Keratinocyte (primary cell): Measurements from ENCODE around the gene OR2J1. TPM values are rescaled to one million over a fixed set of nuclear protein-coding genes. Genes with fewer than 3 reads are reported as not detected.

ENCODE experiments used
- DNase-seq: peaks from one replicate; pipeline ENCODE4 v3.0.0-alpha.2; 2011; ENCODE audit warnings: low read depth, missing footprints, low spot score
- FAIRE-seq: peaks from 2 replicates; lab custom pipeline; 2011; peaks lifted over from hg19 to GRCh38; lab: Jason Lieb, UNC
- H2AFZ ChIP-seq: 2 replicates; pipeline ENCODE4 v1.6.0; 2012; ENCODE audit warnings: low read length, control low read depth, inconsistent platforms; ENCODE audit not compliant: control insufficient read depth
- H3K27ac ChIP-seq: 2 replicates; pipeline ENCODE4 v1.5.1; 2011; ENCODE audit warnings: low read length; ENCODE audit not compliant: control insufficient read depth, insufficient read depth
- H3K27me3 ChIP-seq: 3 replicates; pipeline ENCODE4 v1.6.0; 2011; ENCODE audit warnings: low read length; ENCODE audit not compliant: control insufficient read depth, insufficient read depth; ENCODE audit errors: extremely low read depth
- H3K36me3 ChIP-seq, 2 experiments: 2 replicates in 1 of 2; 3 replicates in 1 of 2; pipeline ENCODE4 v1.5.1; 2011; ENCODE audit warnings: low read length in 2 of 2, mild to moderate bottlenecking in 1 of 2; ENCODE audit not compliant: control insufficient read depth in 2 of 2, insufficient read depth in 2 of 2; ENCODE audit errors: extremely low read depth in 1 of 2
- H3K4me1 ChIP-seq: 3 replicates; pipeline ENCODE4 v1.5.1; 2011; ENCODE audit warnings: low read length; ENCODE audit not compliant: control insufficient read depth, insufficient read depth; ENCODE audit errors: extremely low read depth
- H3K4me2 ChIP-seq: 3 replicates; pipeline ENCODE4 v1.6.0; 2011; ENCODE audit warnings: low read depth, low read length; ENCODE audit not compliant: control insufficient read depth, insufficient read depth; ENCODE audit errors: extremely low read depth
- H3K4me3 ChIP-seq, 3 experiments: fragments of 200-600 bp in 1 of 3; sonication (generic) in 1 of 3; 2 replicates in 2 of 3; 3 replicates in 1 of 3; pipeline ENCODE4 v1.5.1; 2011 to 2016; ENCODE audit warnings: low read length in 3 of 3, mild to moderate bottlenecking in 3 of 3, control low read depth in 2 of 3, inconsistent platforms in 1 of 3, low read depth in 1 of 3, mixed read lengths in 1 of 3, mixed run types in 1 of 3, moderate library complexity in 1 of 3; ENCODE audit not compliant: control insufficient read depth in 2 of 3, insufficient read depth in 2 of 3; ENCODE audit errors: extremely low read depth in 1 of 3
- H3K79me2 ChIP-seq: 2 replicates; pipeline ENCODE4 v1.6.0; 2012; ENCODE audit warnings: low read length; ENCODE audit not compliant: control insufficient read depth, insufficient read depth
- H3K9ac ChIP-seq: 3 replicates; pipeline ENCODE4 v1.6.0; 2011; ENCODE audit warnings: low read length; ENCODE audit not compliant: control insufficient read depth, insufficient read depth; ENCODE audit errors: extremely low read depth
- H3K9me1 ChIP-seq: 3 replicates; pipeline ENCODE4 v1.6.0; 2011; ENCODE audit warnings: low read length; ENCODE audit not compliant: control insufficient read depth, insufficient read depth; ENCODE audit errors: extremely low read depth
- H3K9me3 ChIP-seq: 2 replicates; pipeline ENCODE4 v1.5.1; 2012; ENCODE audit warnings: low read depth, low read length; ENCODE audit not compliant: control insufficient read depth
- H4K20me1 ChIP-seq: 3 replicates; pipeline ENCODE4 v1.6.0; 2011; ENCODE audit warnings: low read length; ENCODE audit not compliant: control insufficient read depth, insufficient read depth; ENCODE audit errors: extremely low read depth
- CTCF ChIP-seq, 3 experiments: IDR thresholded peaks in 1 of 3; conservative IDR thresholded peaks in 1 of 3; optimal IDR thresholded peaks in 1 of 3; 2 replicates in 2 of 3; 3 replicates in 1 of 3; pipeline versions ENCODE3 to v1.5.1; 2011; ENCODE audit warnings: low read length in 3 of 3, mild to moderate bottlenecking in 3 of 3, moderate library complexity in 2 of 3, control low read depth in 1 of 3, inconsistent platforms in 1 of 3; ENCODE audit not compliant: insufficient read depth in 2 of 3; ENCODE audit errors: extremely low read depth in 1 of 3
- EZH2 ChIP-seq: IDR thresholded peaks from one replicate; pipeline ENCODE4 v1.6.1; 2012; ENCODE audit warnings: inconsistent platforms, mild to moderate bottlenecking, low read length, moderate library complexity
- dilution Hi-C: fragments of 300-500 bp; cut with MboI; formaldehyde crosslinking; loops from one replicate; pipeline ENCODE4 v1.7.0; 2020; ENCODE audit warnings: low sequenced_read_pairs; ENCODE audit not compliant: extremely low pct_ligation_motif_present
- polyA plus RNA-seq, 5 experiments: library from polyadenylated mRNA; depleted of rRNA in 3 of 5; stranded (reverse) in 3 of 5; stranded (forward) in 1 of 5; unstranded in 1 of 5; fragments of >200 nt; gene quantifications; 1 replicate in 1 of 5; 2 replicates in 3 of 5; 3 replicates in 1 of 5; pipeline versions ENCODE4 v1.2.1 to v1.2.3, GENCODE V29; 2011 to 2012; ENCODE audit warnings: missing spikeins in 2 of 5, low read depth in 1 of 5, low replicate concordance in 1 of 5

Gene OR2J1
- polyA plus RNA-seq, 1 donor (not counting 4 experiments of a cell fraction or from before 2014, with no cell fraction given) = not detected

GRCh38 chr6:29097803-29098202 is 1.5 kb upstream of the OR2J1 start:
- no peaks in the 10 kb centered on the region for H3K9me3 ChIP-seq
- no peaks in the 10 kb centered on the region for H3K27me3 ChIP-seq
- H3K4me3 ChIP-seq = no peak overlapping the region
- H2AFZ ChIP-seq = no peak overlapping the region
- no peak overlapping the region for H3K27ac ChIP-seq
- no peak overlapping the region for H3K9ac ChIP-seq
- no peaks in the 10 kb centered on the region for H3K79me2 ChIP-seq
- TF ChIP-seq CTCF (optimal IDR thresholded peaks at IDR 0.05 in 1 of 3, IDR thresholded peaks at IDR 0.05 in 1 of 3, conservative IDR thresholded peaks at IDR 0.05 in 1 of 3; ENCODE audit: extremely low read depth in 1 of 3, insufficient read depth in 2 of 3, low read length in 3 of 3) = no peak
- TF ChIP-seq EZH2 = no peak
- no peaks in the 10 kb centered on the region for H4K20me1 ChIP-seq
- no peaks in the 10 kb centered on the region for H3K4me1 ChIP-seq
- DNase-seq (no peak), FAIRE-seq (no peak)
- H3K36me3 ChIP-seq = no peaks in the 10 kb centered on the region
- dilution Hi-C loops = no loop called here
- no peaks in the 10 kb centered on the region for H3K9me1 ChIP-seq
- no peak overlapping the region for H3K4me2 ChIP-seq

GRCh38 chr6:29107758-29108157 is 8.5 kb downstream of the OR2J1 start, which contains the start of gene OR2J3:
TSS of gene OR2J3 (plus strand) at chr6:29108058. CDS start at chr6:29111891, 3,833 bp downstream.
- DNase-seq (no peak), FAIRE-seq (no peak)
- H3K27me3 ChIP-seq = no peaks in the 10 kb centered on the region
- no peak within 1 kb of the TSS for H3K9ac ChIP-seq
- H3K9me3 ChIP-seq = no peaks in the 10 kb centered on the region
- H3K36me3 ChIP-seq = no peaks in the 10 kb centered on the region
- H2AFZ ChIP-seq = no peak within 1 kb of the TSS
- dilution Hi-C loops = no loop called here
- H3K9me1 ChIP-seq = no peaks in the 10 kb centered on the region
- no peaks in the 10 kb centered on the region for H3K4me1 ChIP-seq
- no peak within 1 kb of the TSS for H3K4me3 ChIP-seq
- H3K4me2 ChIP-seq = no peak within 1 kb of the TSS
- no peak for TF ChIP-seq EZH2
- no peak for TF ChIP-seq CTCF (optimal IDR thresholded peaks at IDR 0.05 in 1 of 3, IDR thresholded peaks at IDR 0.05 in 1 of 3, conservative IDR thresholded peaks at IDR 0.05 in 1 of 3; ENCODE audit: extremely low read depth in 1 of 3, insufficient read depth in 2 of 3, low read length in 3 of 3)
- no peaks in the 10 kb centered on the region for H3K79me2 ChIP-seq
- no peaks in the 10 kb centered on the region for H4K20me1 ChIP-seq
- H3K27ac ChIP-seq = no peak within 1 kb of the TSS
